ENCODE measurements around the gene NKTR. TPM values are rescaled to one million over a fixed set of nuclear protein-coding genes. Genes with fewer than 3 reads are reported as not detected.

The NKTR gene
- total and polyA plus RNA-seq, 9 of the 15 experiments (the other 6 are each of a cell fraction or from before 2014, with no cell fraction given), result 19.7 to 123 (median 92.6) TPM

- Histone ChIP-seq H3K4me1 (replicated peaks in 1 of 2; ENCODE audit: control insufficient read depth in 2 of 2, insufficient read depth in 2 of 2, low read length in 2 of 2) (peaks cover 14 to 19% of the 10 kb centered on the region in 2 experiments; a peak in 4 of 5 replicates), H3K27ac (ENCODE audit: extremely low read depth, low read depth, low read length) (no peak overlapping the region), H3K9ac (ENCODE audit: insufficient read depth in 1 of 2, low read depth in 2 of 2, low read length in 2 of 2) (no peak overlapping the region), H3K79me2 (ENCODE audit: control insufficient read depth, insufficient read depth, low read length) (peaks cover 27% of the 10 kb centered on the region), H3K9me1 (ENCODE audit: control insufficient read depth, insufficient read depth, low read length) (no peaks in the 10 kb centered on the region), H3K4me3 (no peak overlapping the region), H4K20me1 (replicated peaks; ENCODE audit: control insufficient read depth, insufficient read depth, low read length) (no peaks in the 10 kb centered on the region), H3K36me3 (ENCODE audit: control insufficient read depth, insufficient read depth, low read length) (peaks cover 19% of the 10 kb centered on the region), H3K9me3 (replicated peaks; ENCODE audit: control insufficient read depth, insufficient read depth, low read depth, low read length) (no peaks in the 10 kb centered on the region), H3K27me3 (ENCODE audit: control insufficient read depth in 2 of 2, insufficient read depth in 2 of 2, low read length in 2 of 2) (no peaks in the 10 kb centered on the region), H2AFZ (ENCODE audit: low read depth, low read length) (no peak overlapping the region), H3K4me2 (ENCODE audit: insufficient read depth, low read length) (no peak overlapping the region)
- in situ Hi-C loops (cut with MboI), result no loop called here
- CTCF ChIA-PET (ENCODE audit: low intra/inter-chr PET ratio), result no interaction called here
- DNase-seq (ENCODE audit: extremely low read depth in 1 of 4, low spot score in 3 of 4), result no peak
- TF ChIP-seq CLOCK (CRISPR knock-in tag; IDR thresholded peaks at IDR 0.05; ENCODE audit: borderline replicate concordance) (no peak), RB1 (IDR thresholded peaks at IDR 0.05; ENCODE audit: low read depth) (no peak), TSHZ1 (CRISPR knock-in tag; IDR thresholded peaks at IDR 0.05) (no peak)
- 83% methylated on average over 5 of the region's 5 CpGs for WGBS (ENCODE audit: insufficient coverage, low coverage, missing lambda C conversion rate)
- FAIRE-seq, result no peak
- intact Hi-C loops (cut with micrococcal nuclease), result no loop called here
- BruUV-seq (replicated peaks), result no TSS peak
- no peak for ATAC-seq
- POLR2A ChIA-PET, result interaction anchor here (1.7 to 2.7 kb wide), 2 partner anchors 17 to 32 kb away, joined by 5 to 8 read pairs; no protein-coding TSS in a partner anchor
Observed at GRCh38 chr3:42588625-42589024, 11.9 kb upstream of the NKTR start.

Data from K562 (cell line).